HCT116 (cell line): ENCODE data around the gene SIPA1L3.

Experiments used
- CTCF ChIP-seq, 3 experiments: fragments of 200-600 bp in 1 of 3; sonication (generic) in 1 of 3; IDR thresholded peaks in 2 of 3; conservative IDR thresholded peaks in 1 of 3; 2 replicates each; pipeline ENCODE4 v1.5.1; 2012 to 2017; ENCODE audit warnings: low read depth in 2 of 3, low read length in 2 of 3, antibody characterized with exemption in 1 of 3, borderline replicate concordance in 1 of 3, control low read depth in 1 of 3, mild to moderate bottlenecking in 1 of 3, mixed read lengths in 1 of 3, mixed run types in 1 of 3, moderate library complexity in 1 of 3; ENCODE audit not compliant: insufficient read depth in 1 of 3
- EZH2 ChIP-seq: fragments of 200-600 bp; sonication (generic); IDR thresholded peaks from 2 replicates; pipeline ENCODE4 v1.6.1; 2017; ENCODE audit warnings: antibody characterized with exemption, mixed run types
- JUND ChIP-seq: IDR thresholded peaks from 2 replicates; pipeline ENCODE4 v1.6.1; 2012
- POLR2A ChIP-seq: IDR thresholded peaks from 2 replicates; pipeline ENCODE4 v1.7.0; 2011; ENCODE audit warnings: borderline replicate concordance; ENCODE audit not compliant: insufficient read depth, insufficient read length; ENCODE audit errors: extremely low read depth
- POLR2AphosphoS5 ChIP-seq: IDR thresholded peaks from 2 replicates; pipeline ENCODE4 v1.6.1; 2011; ENCODE audit warnings: mild to moderate bottlenecking, low read depth, low read length, moderate library complexity
- SIN3A ChIP-seq: IDR thresholded peaks from 2 replicates; pipeline ENCODE4 v1.6.1; 2012; ENCODE audit warnings: low read depth
- SP1 ChIP-seq: IDR thresholded peaks from 2 replicates; pipeline ENCODE4 v1.6.1; 2012; ENCODE audit warnings: low read depth
- YY1 ChIP-seq: IDR thresholded peaks from 2 replicates; pipeline ENCODE4 v1.6.1; 2011; ENCODE audit warnings: low read length, low read depth, moderate library complexity, mild to moderate bottlenecking; ENCODE audit not compliant: insufficient replicate concordance; ENCODE audit errors: extremely low read depth
- ZNF274 ChIP-seq: fragments of 200-500 bp; sonication (Bioruptor generic); IDR thresholded peaks from 2 replicates; pipeline ENCODE4 v1.6.1; 2014; ENCODE audit warnings: mild to moderate bottlenecking, low read depth, low read length, inconsistent platforms
- TF ChIP-seq, protein P1 (sequence below): IDR thresholded peaks from 2 replicates; pipeline ENCODE4 v1.6.1; 2012; ENCODE audit warnings: low read depth

- TF ChIP-seq SIN3A (no peak), EZH2 (no peak), JUND (no peak), ZNF274 (no peak), POLR2A (no peak), YY1 (no peak), CTCF (IDR thresholded peaks at IDR 0.05 in 2 of 3, conservative IDR thresholded peaks at IDR 0.05 in 1 of 3; ENCODE audit: borderline replicate concordance in 1 of 3, insufficient read depth in 1 of 3, low read depth in 2 of 3, low read length in 2 of 3) (no peak), POLR2AphosphoS5 (no peak), SP1 (no peak)
- TF ChIP-seq, protein P1, sequence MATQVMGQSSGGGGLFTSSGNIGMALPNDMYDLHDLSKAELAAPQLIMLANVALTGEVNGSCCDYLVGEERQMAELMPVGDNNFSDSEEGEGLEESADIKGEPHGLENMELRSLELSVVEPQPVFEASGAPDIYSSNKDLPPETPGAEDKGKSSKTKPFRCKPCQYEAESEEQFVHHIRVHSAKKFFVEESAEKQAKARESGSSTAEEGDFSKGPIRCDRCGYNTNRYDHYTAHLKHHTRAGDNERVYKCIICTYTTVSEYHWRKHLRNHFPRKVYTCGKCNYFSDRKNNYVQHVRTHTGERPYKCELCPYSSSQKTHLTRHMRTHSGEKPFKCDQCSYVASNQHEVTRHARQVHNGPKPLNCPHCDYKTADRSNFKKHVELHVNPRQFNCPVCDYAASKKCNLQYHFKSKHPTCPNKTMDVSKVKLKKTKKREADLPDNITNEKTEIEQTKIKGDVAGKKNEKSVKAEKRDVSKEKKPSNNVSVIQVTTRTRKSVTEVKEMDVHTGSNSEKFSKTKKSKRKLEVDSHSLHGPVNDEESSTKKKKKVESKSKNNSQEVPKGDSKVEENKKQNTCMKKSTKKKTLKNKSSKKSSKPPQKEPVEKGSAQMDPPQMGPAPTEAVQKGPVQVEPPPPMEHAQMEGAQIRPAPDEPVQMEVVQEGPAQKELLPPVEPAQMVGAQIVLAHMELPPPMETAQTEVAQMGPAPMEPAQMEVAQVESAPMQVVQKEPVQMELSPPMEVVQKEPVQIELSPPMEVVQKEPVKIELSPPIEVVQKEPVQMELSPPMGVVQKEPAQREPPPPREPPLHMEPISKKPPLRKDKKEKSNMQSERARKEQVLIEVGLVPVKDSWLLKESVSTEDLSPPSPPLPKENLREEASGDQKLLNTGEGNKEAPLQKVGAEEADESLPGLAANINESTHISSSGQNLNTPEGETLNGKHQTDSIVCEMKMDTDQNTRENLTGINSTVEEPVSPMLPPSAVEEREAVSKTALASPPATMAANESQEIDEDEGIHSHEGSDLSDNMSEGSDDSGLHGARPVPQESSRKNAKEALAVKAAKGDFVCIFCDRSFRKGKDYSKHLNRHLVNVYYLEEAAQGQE = no peak
Observed at GRCh38 chr19:38255383-38256014, 348.5 kb downstream of the SIPA1L3 start.
